GM12878 (cell line): ENCODE results near the gene SNRNP35. TPM values are rescaled to one million over a fixed set of nuclear protein-coding genes. Genes with fewer than 3 reads are reported as not detected.

ENCODE experiments used
- ATAC-seq: fragments of 200-7000 bp; cut with Tn5 transposase; 3 replicates; pipeline ENCODE4 v1.9.1; 2020; ENCODE audit warnings: mild to moderate bottlenecking, moderate library complexity
- BruUV-seq: library from RNA; stranded (reverse); fragments of 400-500 nt; replicated peaks from 2 replicates; lab custom pipeline; 2021; lab: Mats Ljungman, UMichigan
- CTCF ChIA-PET: fragments of 300-600 bp; sonication (Branson Sonifier 250); formaldehyde crosslinking; extraction: SDS; loops from one replicate; lab custom pipeline; 2021; ENCODE audit warnings: inconsistent platforms; lab: Yijun Ruan, JAX
- POLR2A ChIA-PET: fragments of 350-600 bp; formaldehyde crosslinking; extraction: SDS; loops from one replicate; lab custom pipeline; 2021; ENCODE audit warnings: inconsistent platforms; lab: Charles Lee
- RAD21 ChIA-PET: fragments of 300-600 bp; sonication (Branson Sonifier 250); formaldehyde crosslinking; loops from one replicate; lab custom pipeline; 2023; ENCODE audit warnings: antibody characterized with exemption; ENCODE audit not compliant: unreplicated experiment; lab: Charles Lee
- SMC1A ChIA-PET: fragments of 300-600 bp; sonication (Branson Sonifier 250); formaldehyde crosslinking; loops from one replicate; lab custom pipeline; 2023; ENCODE audit not compliant: unreplicated experiment, uncharacterized antibody; lab: Charles Lee
- DNase-seq: peaks from one replicate; pipeline ENCODE4 v3.0.0-alpha.2; 2011; ENCODE audit warnings: low read depth, low spot score
- FAIRE-seq: peaks from 3 replicates; lab custom pipeline; 2011; peaks lifted over from hg19 to GRCh38; lab: Jason Lieb, UNC
- H2AFZ ChIP-seq: 2 replicates; pipeline ENCODE4 v1.6.0; 2011; ENCODE audit warnings: low read depth, low read length, control low read depth; ENCODE audit not compliant: control insufficient read depth
- H3K27ac ChIP-seq: 2 replicates; pipeline ENCODE4 v1.5.1; 2011; ENCODE audit warnings: control low read depth; ENCODE audit not compliant: control insufficient read depth, insufficient read depth
- H3K27me3 ChIP-seq, 2 experiments: replicated peaks in 1 of 2; 2 replicates each; pipeline versions ENCODE4 v1.6.0 to v1.6.1; 2011; ENCODE audit warnings: low read length in 1 of 2; ENCODE audit not compliant: control insufficient read depth in 2 of 2, insufficient read depth in 2 of 2
- H3K36me3 ChIP-seq, 2 experiments: 2 replicates each; pipeline ENCODE4 v1.5.1; 2011; ENCODE audit warnings: low read length in 1 of 2; ENCODE audit not compliant: control insufficient read depth in 2 of 2, insufficient read depth in 2 of 2
- H3K4me1 ChIP-seq: 2 replicates; pipeline ENCODE4 v1.6.1; 2011; ENCODE audit warnings: mild to moderate bottlenecking, low read length, moderate library complexity, mixed read lengths; ENCODE audit not compliant: control insufficient read depth, insufficient read depth
- H3K4me2 ChIP-seq: 2 replicates; pipeline ENCODE4 v1.6.0; 2011; ENCODE audit warnings: control low read depth; ENCODE audit not compliant: control insufficient read depth, insufficient read depth
- H3K4me3 ChIP-seq: fragments of 200-600 bp; sonication (generic); 2 replicates; pipeline ENCODE4 v1.5.1; 2016
- H3K79me2 ChIP-seq: 2 replicates; pipeline ENCODE4 v1.6.0; 2011; ENCODE audit warnings: low read length; ENCODE audit not compliant: control insufficient read depth, insufficient read depth
- H3K9ac ChIP-seq: 2 replicates; pipeline ENCODE4 v1.8.0; 2011; ENCODE audit warnings: low read length, control low read depth, mixed read lengths; ENCODE audit not compliant: control insufficient read depth, insufficient read depth
- H3K9me3 ChIP-seq: replicated peaks from 3 replicates; pipeline ENCODE4 v1.5.1; 2011; ENCODE audit warnings: mild to moderate bottlenecking, low read length; ENCODE audit not compliant: control insufficient read depth, insufficient read depth
- H4K20me1 ChIP-seq: 2 replicates; pipeline ENCODE4 v1.6.0; 2011; ENCODE audit not compliant: control insufficient read depth, insufficient read depth
- CBFB ChIP-seq: IDR thresholded peaks from 2 replicates; pipeline ENCODE4 v1.6.1; 2016; ENCODE audit warnings: antibody characterized with exemption, low read depth
- CREB1 ChIP-seq: IDR thresholded peaks from 2 replicates; pipeline ENCODE4 v1.6.1; 2012; ENCODE audit warnings: low read depth, mild to moderate bottlenecking, inconsistent platforms
- DPF2 ChIP-seq: fragments of 450-650 bp; IDR thresholded peaks from 2 replicates; pipeline ENCODE4 v1.6.1; 2017; ENCODE audit warnings: mild to moderate bottlenecking
- FOXK2 ChIP-seq: fragments of 450-650 bp; IDR thresholded peaks from 2 replicates; pipeline ENCODE4 v1.6.1; 2017; ENCODE audit warnings: mild to moderate bottlenecking, moderate library complexity
- HSF1 ChIP-seq: fragments of 150-350 bp; IDR thresholded peaks from 2 replicates; pipeline ENCODE4 v1.6.1; 2014; ENCODE audit warnings: mild to moderate bottlenecking, low read depth, low read length
- IKZF1 ChIP-seq: fragments of 450-650 bp; conservative IDR thresholded peaks from 2 replicates; pipeline ENCODE4 v1.6.1; 2017; ENCODE audit warnings: antibody characterized with exemption, mild to moderate bottlenecking
- LARP7 ChIP-seq: fragments of 450-650 bp; IDR thresholded peaks from 2 replicates; pipeline ENCODE4 v1.6.1; 2017; ENCODE audit warnings: mild to moderate bottlenecking
- NKRF ChIP-seq: fragments of 450-650 bp; conservative IDR thresholded peaks from 2 replicates; pipeline ENCODE4 v1.6.1; 2017; ENCODE audit warnings: mild to moderate bottlenecking, moderate library complexity
- NR2C2 ChIP-seq: IDR thresholded peaks from 2 replicates; pipeline ENCODE4 v1.6.1; 2011; ENCODE audit warnings: borderline replicate concordance, low read depth; ENCODE audit not compliant: control insufficient read depth, insufficient read length
- PBX3 ChIP-seq: IDR thresholded peaks from 2 replicates; pipeline ENCODE4 v1.6.1; 2011; ENCODE audit warnings: mild to moderate bottlenecking, low read depth, low read length, moderate library complexity; ENCODE audit not compliant: insufficient replicate concordance
- TBL1XR1 ChIP-seq: IDR thresholded peaks from 2 replicates; pipeline ENCODE4 v1.6.1; 2012; ENCODE audit warnings: low read depth, low read length, improper control_type of control experiment
- USF1 ChIP-seq: IDR thresholded peaks from 2 replicates; pipeline ENCODE4 v1.6.1; 2011; ENCODE audit warnings: borderline replicate concordance, low read depth, mild to moderate bottlenecking, moderate library complexity, mixed read lengths, low read length; ENCODE audit not compliant: insufficient read depth; ENCODE audit errors: extremely low read length
- ZBTB40 ChIP-seq: fragments of 450-650 bp; IDR thresholded peaks from 2 replicates; pipeline ENCODE4 v1.6.1; 2016; ENCODE audit warnings: mild to moderate bottlenecking, moderate library complexity, borderline replicate concordance
- ZNF207 ChIP-seq: fragments of 450-650 bp; IDR thresholded peaks from 2 replicates; pipeline ENCODE4 v1.6.1; 2014; ENCODE audit warnings: antibody characterized with exemption, mild to moderate bottlenecking, borderline replicate concordance
- WGBS: methylation state at CpG from one replicate; pipeline ENCODE4 v1.1.6; 2016; ENCODE audit warnings: low lambda C conversion rate; ENCODE audit not compliant: insufficient replicate concordance, insufficient coverage; ENCODE audit errors: missing lambda C conversion rate; 5-methylcytosine and 5-hydroxymethylcytosine counted together
- in situ Hi-C: fragments of 300-500 bp; cut with MboI; formaldehyde crosslinking; loops from 9 replicates; pipeline ENCODE4 v1.14.3; 2018; ENCODE audit warnings: mixed read lengths
- intact Hi-C: fragments of 100-400 bp; cut with micrococcal nuclease; formaldehyde crosslinking; loops from one replicate; pipeline ENCODE4 v1.14.2; 2022; ENCODE audit not compliant: unreplicated experiment
- polyA plus RNA-seq, 11 experiments: library from polyadenylated mRNA; depleted of rRNA in 4 of 11; unstranded in 6 of 11; stranded (reverse) in 5 of 11; fragments of >200 nt; fragmentation: Nextera tagmentation in 4 of 11; fragmentation: Illumina TruSeq in 1 of 11; extraction: Ambion mirVana in 4 of 11; extraction: Trizol in 1 of 11; gene quantifications; 1 replicate in 1 of 11; 2 replicates in 10 of 11; pipeline versions ENCODE4 v1.2.1 to v1.2.3, GENCODE V29; 2011 to 2016; ENCODE audit warnings: inconsistent platforms in 2 of 11, missing spikeins in 2 of 11, low read depth in 1 of 11
- total RNA-seq, 4 experiments: library from RNA; depleted of rRNA in 3 of 4; stranded (reverse); fragments of >200 nt in 3 of 4; fragmentation: Illumina TruSeq in 1 of 4; extraction: Trizol in 1 of 4; gene quantifications; 2 replicates each; pipeline versions ENCODE4 v1.2.1 to v1.2.3, GENCODE V29; 2013 to 2021

Gene SNRNP35
- total and polyA plus RNA-seq, 10 of the 15 experiments (the other 5 are each of a cell fraction or from before 2014, with no cell fraction given): 21.6 to 49.6 (median 29.0) TPM

GRCh38 chr12:123478069-123478468 lies 20.1 kb downstream of the SNRNP35 start (continued):
- no peak for TF ChIP-seq ZBTB40
- TF ChIP-seq DPF2: no peak
- no peak for TF ChIP-seq LARP7
- no peak for TF ChIP-seq FOXK2

- ChIA-PET SMC1A (no interaction called here), RAD21 (no interaction called here), CTCF (interaction anchor here (1.4 kb wide), 1 partner anchor 18 kb away, joined by 3 read pairs; no protein-coding TSS in a partner anchor), POLR2A (no interaction called here)
- Histone ChIP-seq H3K27ac (no peak overlapping the region), H3K36me3 (no peaks in the 10 kb centered on the region; a peak in 1 of 4 replicates), H3K27me3 (no peaks in the 10 kb centered on the region), H3K4me3 (no peak overlapping the region), H3K4me2 (no peak overlapping the region), H3K9ac (no peak overlapping the region), H3K9me3 (no peaks in the 10 kb centered on the region), H3K79me2 (no peaks in the 10 kb centered on the region), H4K20me1 (no peaks in the 10 kb centered on the region), H2AFZ (no peak overlapping the region), H3K4me1 (no peaks in the 10 kb centered on the region)
- no peak for ATAC-seq
- intact Hi-C loops (no loop called here), in situ Hi-C loops (no loop called here)
- no TSS peak for BruUV-seq
- DNase-seq: no peak
- 68% methylated on average over 10 of the region's 10 CpGs for WGBS
- no peak for FAIRE-seq
- TF ChIP-seq NR2C2: no peak
- TF ChIP-seq CREB1: no peak
- no peak for TF ChIP-seq TBL1XR1
- TF ChIP-seq NKRF: no peak
- TF ChIP-seq IKZF1: no peak
- TF ChIP-seq PBX3: no peak
- TF ChIP-seq CBFB: no peak
- TF ChIP-seq USF1: no peak
- TF ChIP-seq HSF1: no peak
- TF ChIP-seq ZNF207: no peak
These were observed 20.8 kb downstream of the SNRNP35 start for GRCh38 chr12:123478762-123479161.
